Peyer's patch (tissue), 4 donors: ENCODE data around the gene QPCT.

Experiments used
- POLR2A ChIP-seq, 2 donors: fragments of 450-650 bp; IDR thresholded peaks; one replicate each; pipeline ENCODE4 v1.5.1; 2017; ENCODE audit warnings: antibody characterized with exemption in 2 of 2, mild to moderate bottlenecking in 2 of 2, moderate library complexity in 2 of 2
- TF ChIP-seq, protein P1 (sequence below), 6 experiments: fragments of 450-650 bp in 4 of 6; fragments of 200-600 bp in 2 of 6; sonication (generic) in 1 of 6; IDR thresholded peaks; one replicate each; pipeline ENCODE4 v1.5.1; 2017 to 2019; ENCODE audit warnings: antibody characterized with exemption in 6 of 6, mild to moderate bottlenecking in 3 of 6, moderate library complexity in 1 of 6

GRCh38 chr2:37392428-37392827 is 48.0 kb downstream of the QPCT start:
- TF ChIP-seq POLR2A (IDR thresholded peaks at IDR 0.05): no peak
- TF ChIP-seq, protein P1, sequence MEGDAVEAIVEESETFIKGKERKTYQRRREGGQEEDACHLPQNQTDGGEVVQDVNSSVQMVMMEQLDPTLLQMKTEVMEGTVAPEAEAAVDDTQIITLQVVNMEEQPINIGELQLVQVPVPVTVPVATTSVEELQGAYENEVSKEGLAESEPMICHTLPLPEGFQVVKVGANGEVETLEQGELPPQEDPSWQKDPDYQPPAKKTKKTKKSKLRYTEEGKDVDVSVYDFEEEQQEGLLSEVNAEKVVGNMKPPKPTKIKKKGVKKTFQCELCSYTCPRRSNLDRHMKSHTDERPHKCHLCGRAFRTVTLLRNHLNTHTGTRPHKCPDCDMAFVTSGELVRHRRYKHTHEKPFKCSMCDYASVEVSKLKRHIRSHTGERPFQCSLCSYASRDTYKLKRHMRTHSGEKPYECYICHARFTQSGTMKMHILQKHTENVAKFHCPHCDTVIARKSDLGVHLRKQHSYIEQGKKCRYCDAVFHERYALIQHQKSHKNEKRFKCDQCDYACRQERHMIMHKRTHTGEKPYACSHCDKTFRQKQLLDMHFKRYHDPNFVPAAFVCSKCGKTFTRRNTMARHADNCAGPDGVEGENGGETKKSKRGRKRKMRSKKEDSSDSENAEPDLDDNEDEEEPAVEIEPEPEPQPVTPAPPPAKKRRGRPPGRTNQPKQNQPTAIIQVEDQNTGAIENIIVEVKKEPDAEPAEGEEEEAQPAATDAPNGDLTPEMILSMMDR (IDR thresholded peaks at IDR 0.05): no peak
